Neural progenitor cell (in vitro differentiated cells): Measurements from ENCODE around the gene TRIM25. TPM values are rescaled to one million over a fixed set of nuclear protein-coding genes. Genes with fewer than 3 reads are reported as not detected.

ENCODE experiments used
- DNase-seq: peaks from one replicate; pipeline ENCODE4 v3.0.0-alpha.2; 2016; ENCODE audit warnings: low spot score
- H2AFZ ChIP-seq: fragments of 200-600 bp; sonication (generic); replicated peaks from 2 replicates; pipeline ENCODE4 v1.6.1; 2016; ENCODE audit warnings: antibody characterized with exemption
- H3F3A ChIP-seq: fragments of 200-600 bp; sonication (generic); 2 replicates; pipeline ENCODE4 v1.6.1; 2016; ENCODE audit warnings: antibody characterized with exemption, low read depth
- H3K27ac ChIP-seq: fragments of 200-600 bp; sonication (generic); 2 replicates; pipeline ENCODE4 v1.5.1; 2016; ENCODE audit warnings: mild to moderate bottlenecking
- H3K27me3 ChIP-seq: fragments of 200-600 bp; sonication (generic); 2 replicates; pipeline ENCODE4 v1.6.1; 2016; ENCODE audit warnings: mild to moderate bottlenecking, moderate library complexity
- H3K36me3 ChIP-seq: fragments of 200-600 bp; sonication (generic); 2 replicates; pipeline ENCODE4 v1.5.1; 2016
- H3K4me1 ChIP-seq: fragments of 200-600 bp; sonication (generic); 2 replicates; pipeline ENCODE4 v1.6.1; 2016; ENCODE audit warnings: mixed run types
- H3K4me2 ChIP-seq: fragments of 200-600 bp; sonication (generic); 2 replicates; pipeline ENCODE4 v1.6.1; 2016
- H3K4me3 ChIP-seq: fragments of 200-600 bp; sonication (generic); 2 replicates; pipeline ENCODE4 v1.5.1; 2016
- H3K79me2 ChIP-seq: fragments of 200-600 bp; sonication (generic); 2 replicates; pipeline ENCODE4 v1.6.1; 2016; ENCODE audit warnings: low read depth
- H3K9ac ChIP-seq: fragments of 200-600 bp; sonication (generic); 2 replicates; pipeline ENCODE4 v1.6.1; 2016
- H3K9me3 ChIP-seq: fragments of 200-600 bp; sonication (generic); 2 replicates; pipeline ENCODE4 v1.5.1; 2016; ENCODE audit warnings: low read depth
- H4K20me1 ChIP-seq: fragments of 200-600 bp; sonication (generic); 2 replicates; pipeline ENCODE4 v1.6.1; 2016; ENCODE audit warnings: low read depth
- H3K27ac Mint-ChIP-seq: 3 replicates; pipeline ENCODE4 v1.8.0; 2021; ENCODE audit warnings: mixed read lengths
- H3K27me3 Mint-ChIP-seq: 2 replicates; pipeline ENCODE4 v1.8.0; 2022; ENCODE audit warnings: low read depth, mild to moderate bottlenecking, inconsistent platforms, moderate library complexity, mixed read lengths; ENCODE audit not compliant: insufficient read depth
- H3K36me3 Mint-ChIP-seq: 3 replicates; pipeline ENCODE4 v1.8.0; 2021; ENCODE audit warnings: mixed read lengths
- H3K4me1 Mint-ChIP-seq: 3 replicates; pipeline ENCODE4 v1.8.0; 2021; ENCODE audit warnings: mixed read lengths
- H3K4me3 Mint-ChIP-seq: 3 replicates; pipeline ENCODE4 v1.8.0; 2021; ENCODE audit warnings: mild to moderate bottlenecking, moderate library complexity, mixed read lengths
- H3K9me3 Mint-ChIP-seq: 3 replicates; pipeline ENCODE4 v1.8.0; 2020; ENCODE audit warnings: mixed read lengths
- CTCF ChIP-seq: fragments of 200-600 bp; sonication (generic); IDR thresholded peaks from 2 replicates; pipeline ENCODE4 v1.5.1; 2017; ENCODE audit warnings: antibody characterized with exemption, mild to moderate bottlenecking
- EZH2 ChIP-seq: fragments of 200-600 bp; sonication (generic); IDR thresholded peaks from 2 replicates; pipeline ENCODE4 v1.6.1; 2017; ENCODE audit warnings: antibody characterized with exemption, mild to moderate bottlenecking, moderate library complexity
- EZH2phosphoT487 ChIP-seq: fragments of 200-600 bp; sonication (generic); IDR thresholded peaks from 2 replicates; pipeline ENCODE4 v1.6.1; 2017; ENCODE audit warnings: antibody characterized with exemption
- total RNA-seq: library from RNA; depleted of rRNA; stranded (reverse); fragments of >200 nt; gene quantifications from 2 replicates; pipeline ENCODE4 v1.2.3, GENCODE V29; 2015; ENCODE audit warnings: low replicate concordance

TRIM25 gene
- total RNA-seq, 1 donor from 2014 or later: 7.6 TPM

GRCh38 chr17:56896217-56896967 is 17.5 kb downstream of the TRIM25 start:
- H3K4me1 ChIP-seq: no peaks in the 10 kb centered on the region
- no peak overlapping the region for H3K4me2 ChIP-seq
- no peaks in the 10 kb centered on the region for H4K20me1 ChIP-seq
- no peak for DNase-seq
- peaks cover 4% of the 10 kb centered on the region for H3K27me3 Mint-ChIP-seq
- peaks cover 26% of the 10 kb centered on the region for H3K36me3 Mint-ChIP-seq
- H3K9ac ChIP-seq: no peak overlapping the region
- H3K27me3 ChIP-seq: no peaks in the 10 kb centered on the region
- H3K4me3 ChIP-seq: no peak overlapping the region
- TF ChIP-seq CTCF (no peak), EZH2phosphoT487 (no peak), EZH2 (no peak)
- H3K27ac Mint-ChIP-seq: no peak overlapping the region
- peaks cover 30% of the 10 kb centered on the region for H3K4me1 Mint-ChIP-seq
- no peaks in the 10 kb centered on the region for H3K9me3 Mint-ChIP-seq
- no peaks in the 10 kb centered on the region for H3K36me3 ChIP-seq
- H3K9me3 ChIP-seq: no peaks in the 10 kb centered on the region
- H3K27ac ChIP-seq: no peak overlapping the region
- H3K4me3 Mint-ChIP-seq: no peak overlapping the region
- H3F3A ChIP-seq: no peaks in the 10 kb centered on the region
- no peak overlapping the region for H2AFZ ChIP-seq
- H3K79me2 ChIP-seq: no peaks in the 10 kb centered on the region

DNA sequence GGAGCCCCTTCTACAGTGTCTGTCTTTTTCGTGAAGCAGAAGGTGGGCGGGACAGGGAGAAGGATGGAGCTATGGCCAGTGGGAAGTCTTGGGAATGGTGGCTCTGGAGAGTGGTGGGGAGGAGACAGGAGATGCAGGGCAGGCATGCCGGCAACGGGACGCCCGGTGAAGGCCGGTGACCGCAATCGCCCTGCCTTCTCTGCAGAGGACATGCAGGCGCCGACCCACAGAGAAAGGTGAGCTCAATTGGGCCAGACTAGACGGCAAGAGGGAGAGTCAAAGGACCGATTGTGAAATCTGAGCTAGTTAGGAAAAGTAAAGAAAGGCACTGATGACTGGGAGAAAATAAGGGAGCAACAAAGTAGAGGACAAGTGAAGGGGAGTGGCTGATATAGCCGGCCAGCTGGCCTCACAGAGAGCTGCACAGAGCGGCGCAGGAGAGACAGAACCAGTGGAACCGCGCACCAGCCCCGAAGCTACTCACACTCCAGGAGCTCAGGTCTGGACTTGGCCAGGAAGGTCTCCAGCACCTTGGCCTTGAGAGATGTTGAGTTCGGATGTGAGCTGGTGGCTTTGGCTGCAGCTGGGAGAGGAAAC is 18.9 kb downstream of the TRIM25 start:
- H3K27me3 ChIP-seq: no peaks in the 10 kb centered on the region
- peaks cover 30% of the 10 kb centered on the region for H3K4me1 Mint-ChIP-seq
- no peak overlapping the region for H3K4me3 ChIP-seq

GRCh38 chr17:56893503-56893902 is 20.3 kb downstream of the TRIM25 start:
- no peaks in the 10 kb centered on the region for H3F3A ChIP-seq
- Mint-ChIP-seq H3K27ac (no peak overlapping the region), H3K9me3 (peaks cover under 1% of the 10 kb centered on the region), H3K4me1 (peaks cover 19% of the 10 kb centered on the region), H3K27me3 (no peaks in the 10 kb centered on the region), H3K36me3 (peaks cover 18% of the 10 kb centered on the region), H3K4me3 (no peak overlapping the region)
- H3K27me3 ChIP-seq: no peaks in the 10 kb centered on the region
- no peaks in the 10 kb centered on the region for H3K36me3 ChIP-seq
- no peak overlapping the region for H2AFZ ChIP-seq
- no peak overlapping the region for H3K27ac ChIP-seq
- TF ChIP-seq EZH2: no peak
- TF ChIP-seq EZH2phosphoT487: no peak
- TF ChIP-seq CTCF: no peak
- no peak overlapping the region for H3K4me2 ChIP-seq
- no peaks in the 10 kb centered on the region for H3K4me1 ChIP-seq
- no peak overlapping the region for H3K4me3 ChIP-seq
- H4K20me1 ChIP-seq: no peaks in the 10 kb centered on the region
- no peak for DNase-seq
- no peaks in the 10 kb centered on the region for H3K9me3 ChIP-seq
- H3K79me2 ChIP-seq: no peaks in the 10 kb centered on the region
- no peak overlapping the region for H3K9ac ChIP-seq

More for the DNA sequence above, 18.9 kb downstream of the TRIM25 start:
- Histone ChIP-seq H3K4me1 (no peaks in the 10 kb centered on the region), H3K79me2 (no peaks in the 10 kb centered on the region), H3K4me2 (no peak overlapping the region), H3K9me3 (no peaks in the 10 kb centered on the region), H3K36me3 (no peaks in the 10 kb centered on the region), H3F3A (no peaks in the 10 kb centered on the region), H4K20me1 (no peaks in the 10 kb centered on the region), H3K9ac (no peak overlapping the region), H3K27ac (no peak overlapping the region), H2AFZ (no peak overlapping the region)
- no peaks in the 10 kb centered on the region for H3K27me3 Mint-ChIP-seq
- DNase-seq: no peak
- H3K4me3 Mint-ChIP-seq: no peak overlapping the region
- peak overlapping the region; percentile 17 for H3K27ac Mint-ChIP-seq
- H3K36me3 Mint-ChIP-seq: peaks cover 25% of the 10 kb centered on the region
- H3K9me3 Mint-ChIP-seq: no peaks in the 10 kb centered on the region
- TF ChIP-seq EZH2phosphoT487 (no peak), CTCF (no peak), EZH2 (no peak)
